WTC11 (cell line): ENCODE measurements around the gene B4GALT2. TPM values are rescaled to one million over a fixed set of nuclear protein-coding genes. Genes with fewer than 3 reads are reported as not detected.

Experiments used
- ATAC-seq: fragments of 200-7000 bp; cut with Tn5 transposase; 2 replicates; pipeline ENCODE4 v1.10.0; 2021; ENCODE audit warnings: mild to moderate bottlenecking, moderate library complexity
- CTCF ChIA-PET: fragments of 300-600 bp; sonication (Branson Sonifier 250); formaldehyde crosslinking; loops from one replicate; lab custom pipeline; 2021; ENCODE audit warnings: antibody characterized with exemption; lab: Charles Lee
- POLR2A ChIA-PET: fragments of 350-600 bp; sonication (Branson Sonifier 250); formaldehyde crosslinking; loops from one replicate; lab custom pipeline; 2021; ENCODE audit warnings: antibody characterized with exemption; lab: Charles Lee
- DNase-seq: peaks from one replicate; pipeline ENCODE4 v3.0.0; 2021; ENCODE audit warnings: low spot score
- H3K27ac Mint-ChIP-seq: 2 replicates; pipeline ENCODE4 v1.8.0; 2021; ENCODE audit warnings: mixed read lengths
- H3K27me3 Mint-ChIP-seq: 2 replicates; pipeline ENCODE4 v1.8.0; 2021; ENCODE audit warnings: low read depth, mild to moderate bottlenecking, moderate library complexity, mixed read lengths
- H3K36me3 Mint-ChIP-seq: 2 replicates; pipeline ENCODE4 v1.8.0; 2021; ENCODE audit warnings: mixed read lengths
- H3K4me1 Mint-ChIP-seq: 2 replicates; pipeline ENCODE4 v1.8.0; 2022; ENCODE audit warnings: mixed read lengths
- H3K4me3 Mint-ChIP-seq: 2 replicates; pipeline ENCODE4 v1.8.0; 2021; ENCODE audit warnings: mild to moderate bottlenecking, moderate library complexity, mixed read lengths
- H3K9me3 Mint-ChIP-seq: 2 replicates; pipeline ENCODE4 v1.8.0; 2021; ENCODE audit warnings: mixed read lengths
- CBFB ChIP-seq: sonication (generic); formaldehyde crosslinking; IDR thresholded peaks from 2 replicates; pipeline ENCODE4 v1.8.1; 2022; ENCODE audit warnings: mild to moderate bottlenecking, low read depth, missing genetic modification reagents
- ESRRA ChIP-seq: sonication (generic); formaldehyde crosslinking; IDR thresholded peaks from 2 replicates; pipeline ENCODE4 v1.8.1; 2022; ENCODE audit warnings: mild to moderate bottlenecking, missing genetic modification reagents, borderline replicate concordance
- ETV6 ChIP-seq: sonication (generic); formaldehyde crosslinking; IDR thresholded peaks from 2 replicates; pipeline ENCODE4 v1.8.1; 2022; ENCODE audit warnings: mild to moderate bottlenecking, missing genetic modification reagents
- GRHL2 ChIP-seq: fragments of 250-450 bp; sonication (Bioruptor Pico); IDR thresholded peaks from 2 replicates; pipeline ENCODE4 v1.8.0; 2022; ENCODE audit warnings: mild to moderate bottlenecking, moderate library complexity; ENCODE audit not compliant: insufficient replicate concordance, severe bottlenecking
- IRF2 ChIP-seq: sonication (generic); formaldehyde crosslinking; IDR thresholded peaks from 2 replicates; pipeline ENCODE4 v1.8.0; 2022; ENCODE audit warnings: low read depth, missing genetic modification reagents, borderline replicate concordance
- MXD4 ChIP-seq: fragments of 250-450 bp; sonication (Bioruptor Pico); IDR thresholded peaks from 2 replicates; pipeline ENCODE4 v1.8.0; 2021; ENCODE audit warnings: mild to moderate bottlenecking, moderate library complexity, borderline replicate concordance
- NR2C2 ChIP-seq: sonication (generic); formaldehyde crosslinking; IDR thresholded peaks from 2 replicates; pipeline ENCODE4 v1.8.0; 2022; ENCODE audit warnings: mild to moderate bottlenecking, missing genetic modification reagents
- TP53 ChIP-seq: sonication (generic); formaldehyde crosslinking; IDR thresholded peaks from 2 replicates; pipeline ENCODE4 v1.8.1; 2023; ENCODE audit warnings: mild to moderate bottlenecking, missing genetic modification reagents
- ZBTB21 ChIP-seq: sonication (generic); formaldehyde crosslinking; IDR thresholded peaks from 2 replicates; pipeline ENCODE4 v1.8.1; 2023; ENCODE audit warnings: mild to moderate bottlenecking, missing genetic modification reagents, borderline replicate concordance
- total RNA-seq: library from RNA; stranded (reverse); gene quantifications from 3 replicates; pipeline ENCODE4 v1.2.3, GENCODE V29; 2021
- TF ChIP-seq, protein P1 (sequence below): fragments of 250-450 bp; sonication (Bioruptor Pico); conservative IDR thresholded peaks from 2 replicates; pipeline ENCODE4 v1.9.0; 2021; ENCODE audit warnings: mild to moderate bottlenecking
- TF ChIP-seq, protein P2 (sequence below): sonication (generic); formaldehyde crosslinking; IDR thresholded peaks from 2 replicates; pipeline ENCODE4 v1.8.0; 2023; ENCODE audit warnings: mild to moderate bottlenecking, missing genetic modification reagents
- TF ChIP-seq, protein P3 (sequence below): sonication (generic); formaldehyde crosslinking; IDR thresholded peaks from 2 replicates; pipeline ENCODE4 v1.8.1; 2023; ENCODE audit warnings: mild to moderate bottlenecking, missing genetic modification reagents, moderate library complexity
- TF ChIP-seq, protein P4 (sequence below): fragments of 250-450 bp; sonication (Bioruptor Pico); IDR thresholded peaks from 2 replicates; pipeline ENCODE4 v1.9.0; 2021; ENCODE audit warnings: mild to moderate bottlenecking
- TF ChIP-seq, protein P5 (sequence below): sonication (generic); formaldehyde crosslinking; IDR thresholded peaks from 2 replicates; pipeline ENCODE4 v1.8.1; 2022; ENCODE audit warnings: low read depth, mild to moderate bottlenecking, moderate library complexity, missing genetic modification reagents, borderline replicate concordance
- TF ChIP-seq, protein P6 (sequence below): sonication (generic); formaldehyde crosslinking; IDR thresholded peaks from 2 replicates; pipeline ENCODE4 v1.8.0; 2022; ENCODE audit warnings: missing genetic modification reagents
- TF ChIP-seq, protein P7 (sequence below): fragments of 200-600 bp; IDR thresholded peaks from 2 replicates; pipeline ENCODE4 v1.8.0; 2022; ENCODE audit warnings: antibody characterized with exemption

Gene B4GALT2
- total RNA-seq, 1 experiment from 2014 or later: 66.7 TPM

DNA sequence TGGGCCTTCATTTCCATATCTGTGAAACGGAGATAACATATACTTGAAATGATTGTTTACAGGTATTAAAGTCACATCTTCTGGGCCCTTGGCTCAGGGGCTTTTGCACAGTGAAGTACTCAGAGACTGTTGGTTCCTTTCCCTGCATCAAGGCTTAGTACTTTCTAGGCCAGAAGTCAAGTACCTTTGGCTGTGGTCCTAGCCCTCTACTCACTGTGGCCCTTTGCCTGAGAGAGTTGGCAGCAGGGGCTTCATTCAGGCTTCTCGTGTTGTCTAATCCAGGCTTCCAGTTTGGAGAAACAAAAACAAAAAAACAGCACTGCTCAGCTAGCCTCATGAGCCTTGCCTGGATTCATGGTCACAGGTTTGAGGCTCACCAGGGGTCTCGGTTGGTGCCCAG, 17.3 kb upstream of the B4GALT2 start:
- ChIA-PET CTCF (no interaction called here), POLR2A (no interaction called here)
- Mint-ChIP-seq H3K9me3 (no peaks in the 10 kb centered on the region), H3K27ac (no peak overlapping the region), H3K4me1 (no peaks in the 10 kb centered on the region), H3K36me3 (peaks cover 8% of the 10 kb centered on the region; the same call in 1 of the 2 replicates), H3K4me3 (no peak overlapping the region), H3K27me3 (no peaks in the 10 kb centered on the region)
- DNase-seq (no peak), ATAC-seq (no peak)
- TF ChIP-seq CBFB (CRISPR knock-in tag) (no peak), ETV6 (CRISPR knock-in tag) (no peak)
- TF ChIP-seq, protein P1, sequence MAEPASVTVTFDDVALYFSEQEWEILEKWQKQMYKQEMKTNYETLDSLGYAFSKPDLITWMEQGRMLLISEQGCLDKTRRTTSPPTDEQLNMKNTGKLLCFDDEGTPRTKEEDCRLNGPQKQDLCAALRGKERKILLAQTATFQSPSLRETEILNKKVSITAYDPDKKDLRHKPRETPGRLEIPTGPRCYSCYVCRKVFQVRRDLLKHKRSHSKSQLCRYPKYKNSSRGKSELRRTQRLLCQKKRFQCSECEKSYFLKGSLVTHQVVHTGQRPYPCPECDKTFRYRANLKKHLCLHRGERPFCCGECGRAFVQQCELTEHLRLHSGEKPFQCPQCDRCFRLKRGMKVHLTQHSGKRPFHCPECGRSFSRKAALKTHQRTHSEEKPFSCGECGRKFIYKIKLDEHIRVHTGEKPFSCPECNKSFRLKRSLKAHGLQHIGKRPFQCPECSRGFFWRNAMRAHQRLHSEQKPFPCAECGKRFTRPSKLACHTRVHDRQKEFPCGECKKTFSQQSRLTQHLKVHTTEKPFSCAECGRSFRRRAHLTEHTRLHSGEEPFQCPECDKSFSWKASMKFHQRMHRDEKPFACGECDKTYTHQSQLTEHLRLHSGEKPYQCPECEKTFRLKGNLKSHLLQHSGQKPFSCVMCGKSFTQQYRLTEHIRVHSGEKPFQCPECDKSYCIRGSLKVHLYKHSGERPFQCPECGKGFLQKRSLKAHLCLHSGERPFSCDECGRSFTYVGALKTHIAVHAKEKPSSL (CRISPR knock-in tag): no peak
- TF ChIP-seq, protein P2, sequence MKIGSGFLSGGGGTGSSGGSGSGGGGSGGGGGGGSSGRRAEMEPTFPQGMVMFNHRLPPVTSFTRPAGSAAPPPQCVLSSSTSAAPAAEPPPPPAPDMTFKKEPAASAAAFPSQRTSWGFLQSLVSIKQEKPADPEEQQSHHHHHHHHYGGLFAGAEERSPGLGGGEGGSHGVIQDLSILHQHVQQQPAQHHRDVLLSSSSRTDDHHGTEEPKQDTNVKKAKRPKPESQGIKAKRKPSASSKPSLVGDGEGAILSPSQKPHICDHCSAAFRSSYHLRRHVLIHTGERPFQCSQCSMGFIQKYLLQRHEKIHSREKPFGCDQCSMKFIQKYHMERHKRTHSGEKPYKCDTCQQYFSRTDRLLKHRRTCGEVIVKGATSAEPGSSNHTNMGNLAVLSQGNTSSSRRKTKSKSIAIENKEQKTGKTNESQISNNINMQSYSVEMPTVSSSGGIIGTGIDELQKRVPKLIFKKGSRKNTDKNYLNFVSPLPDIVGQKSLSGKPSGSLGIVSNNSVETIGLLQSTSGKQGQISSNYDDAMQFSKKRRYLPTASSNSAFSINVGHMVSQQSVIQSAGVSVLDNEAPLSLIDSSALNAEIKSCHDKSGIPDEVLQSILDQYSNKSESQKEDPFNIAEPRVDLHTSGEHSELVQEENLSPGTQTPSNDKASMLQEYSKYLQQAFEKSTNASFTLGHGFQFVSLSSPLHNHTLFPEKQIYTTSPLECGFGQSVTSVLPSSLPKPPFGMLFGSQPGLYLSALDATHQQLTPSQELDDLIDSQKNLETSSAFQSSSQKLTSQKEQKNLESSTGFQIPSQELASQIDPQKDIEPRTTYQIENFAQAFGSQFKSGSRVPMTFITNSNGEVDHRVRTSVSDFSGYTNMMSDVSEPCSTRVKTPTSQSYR: no peak

DNA sequence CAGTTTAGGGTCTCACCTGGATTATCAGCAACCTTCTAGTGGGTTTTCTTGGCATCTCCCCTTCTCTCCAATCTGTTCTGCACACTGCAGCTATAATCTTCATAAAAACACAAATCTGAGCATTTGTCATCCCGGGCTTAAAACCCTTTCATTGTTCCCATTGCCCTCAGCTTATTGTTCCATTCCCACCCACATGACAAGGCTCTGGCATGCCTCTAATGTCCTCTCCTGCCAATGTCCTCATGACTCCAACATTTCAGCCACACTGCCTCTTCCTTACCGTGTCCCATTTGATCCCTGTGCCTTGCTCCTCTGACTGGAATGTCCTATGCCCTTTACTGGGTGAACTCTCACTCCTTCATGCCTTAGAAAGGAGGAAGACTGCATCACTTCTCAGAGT, 16.7 kb upstream of the B4GALT2 start:
- Mint-ChIP-seq H3K27me3 (no peaks in the 10 kb centered on the region), H3K4me1 (no peaks in the 10 kb centered on the region), H3K9me3 (no peaks in the 10 kb centered on the region), H3K4me3 (no peak overlapping the region), H3K36me3 (peaks cover 3% of the 10 kb centered on the region; the same call in 1 of the 2 replicates), H3K27ac (no peak overlapping the region)
- TF ChIP-seq ESRRA (CRISPR knock-in tag) (no peak), IRF2 (CRISPR knock-in tag) (no peak), MXD4 (CRISPR knock-in tag) (no peak), CBFB (CRISPR knock-in tag) (no peak), ZBTB21 (CRISPR knock-in tag) (no peak), TP53 (CRISPR knock-in tag) (no peak), GRHL2 (CRISPR knock-in tag) (no peak), NR2C2 (CRISPR knock-in tag) (no peak)
- TF ChIP-seq, protein P3, sequence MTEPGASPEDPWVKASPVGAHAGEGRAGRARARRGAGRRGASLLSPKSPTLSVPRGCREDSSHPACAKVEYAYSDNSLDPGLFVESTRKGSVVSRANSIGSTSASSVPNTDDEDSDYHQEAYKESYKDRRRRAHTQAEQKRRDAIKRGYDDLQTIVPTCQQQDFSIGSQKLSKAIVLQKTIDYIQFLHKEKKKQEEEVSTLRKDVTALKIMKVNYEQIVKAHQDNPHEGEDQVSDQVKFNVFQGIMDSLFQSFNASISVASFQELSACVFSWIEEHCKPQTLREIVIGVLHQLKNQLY: no peak
- TF ChIP-seq, protein P4, sequence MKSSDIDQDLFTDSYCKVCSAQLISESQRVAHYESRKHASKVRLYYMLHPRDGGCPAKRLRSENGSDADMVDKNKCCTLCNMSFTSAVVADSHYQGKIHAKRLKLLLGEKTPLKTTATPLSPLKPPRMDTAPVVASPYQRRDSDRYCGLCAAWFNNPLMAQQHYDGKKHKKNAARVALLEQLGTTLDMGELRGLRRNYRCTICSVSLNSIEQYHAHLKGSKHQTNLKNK (CRISPR knock-in tag): no peak
- TF ChIP-seq, protein P5, sequence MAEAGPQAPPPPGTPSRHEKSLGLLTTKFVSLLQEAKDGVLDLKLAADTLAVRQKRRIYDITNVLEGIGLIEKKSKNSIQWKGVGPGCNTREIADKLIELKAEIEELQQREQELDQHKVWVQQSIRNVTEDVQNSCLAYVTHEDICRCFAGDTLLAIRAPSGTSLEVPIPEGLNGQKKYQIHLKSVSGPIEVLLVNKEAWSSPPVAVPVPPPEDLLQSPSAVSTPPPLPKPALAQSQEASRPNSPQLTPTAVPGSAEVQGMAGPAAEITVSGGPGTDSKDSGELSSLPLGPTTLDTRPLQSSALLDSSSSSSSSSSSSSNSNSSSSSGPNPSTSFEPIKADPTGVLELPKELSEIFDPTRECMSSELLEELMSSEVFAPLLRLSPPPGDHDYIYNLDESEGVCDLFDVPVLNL: no peak
- TF ChIP-seq, protein P6, sequence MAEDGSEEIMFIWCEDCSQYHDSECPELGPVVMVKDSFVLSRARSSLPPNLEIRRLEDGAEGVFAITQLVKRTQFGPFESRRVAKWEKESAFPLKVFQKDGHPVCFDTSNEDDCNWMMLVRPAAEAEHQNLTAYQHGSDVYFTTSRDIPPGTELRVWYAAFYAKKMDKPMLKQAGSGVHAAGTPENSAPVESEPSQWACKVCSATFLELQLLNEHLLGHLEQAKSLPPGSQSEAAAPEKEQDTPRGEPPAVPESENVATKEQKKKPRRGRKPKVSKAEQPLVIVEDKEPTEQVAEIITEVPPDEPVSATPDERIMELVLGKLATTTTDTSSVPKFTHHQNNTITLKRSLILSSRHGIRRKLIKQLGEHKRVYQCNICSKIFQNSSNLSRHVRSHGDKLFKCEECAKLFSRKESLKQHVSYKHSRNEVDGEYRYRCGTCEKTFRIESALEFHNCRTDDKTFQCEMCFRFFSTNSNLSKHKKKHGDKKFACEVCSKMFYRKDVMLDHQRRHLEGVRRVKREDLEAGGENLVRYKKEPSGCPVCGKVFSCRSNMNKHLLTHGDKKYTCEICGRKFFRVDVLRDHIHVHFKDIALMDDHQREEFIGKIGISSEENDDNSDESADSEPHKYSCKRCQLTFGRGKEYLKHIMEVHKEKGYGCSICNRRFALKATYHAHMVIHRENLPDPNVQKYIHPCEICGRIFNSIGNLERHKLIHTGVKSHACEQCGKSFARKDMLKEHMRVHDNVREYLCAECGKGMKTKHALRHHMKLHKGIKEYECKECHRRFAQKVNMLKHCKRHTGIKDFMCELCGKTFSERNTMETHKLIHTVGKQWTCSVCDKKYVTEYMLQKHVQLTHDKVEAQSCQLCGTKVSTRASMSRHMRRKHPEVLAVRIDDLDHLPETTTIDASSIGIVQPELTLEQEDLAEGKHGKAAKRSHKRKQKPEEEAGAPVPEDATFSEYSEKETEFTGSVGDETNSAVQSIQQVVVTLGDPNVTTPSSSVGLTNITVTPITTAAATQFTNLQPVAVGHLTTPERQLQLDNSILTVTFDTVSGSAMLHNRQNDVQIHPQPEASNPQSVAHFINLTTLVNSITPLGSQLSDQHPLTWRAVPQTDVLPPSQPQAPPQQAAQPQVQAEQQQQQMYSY: no peak
- TF ChIP-seq, protein P7, sequence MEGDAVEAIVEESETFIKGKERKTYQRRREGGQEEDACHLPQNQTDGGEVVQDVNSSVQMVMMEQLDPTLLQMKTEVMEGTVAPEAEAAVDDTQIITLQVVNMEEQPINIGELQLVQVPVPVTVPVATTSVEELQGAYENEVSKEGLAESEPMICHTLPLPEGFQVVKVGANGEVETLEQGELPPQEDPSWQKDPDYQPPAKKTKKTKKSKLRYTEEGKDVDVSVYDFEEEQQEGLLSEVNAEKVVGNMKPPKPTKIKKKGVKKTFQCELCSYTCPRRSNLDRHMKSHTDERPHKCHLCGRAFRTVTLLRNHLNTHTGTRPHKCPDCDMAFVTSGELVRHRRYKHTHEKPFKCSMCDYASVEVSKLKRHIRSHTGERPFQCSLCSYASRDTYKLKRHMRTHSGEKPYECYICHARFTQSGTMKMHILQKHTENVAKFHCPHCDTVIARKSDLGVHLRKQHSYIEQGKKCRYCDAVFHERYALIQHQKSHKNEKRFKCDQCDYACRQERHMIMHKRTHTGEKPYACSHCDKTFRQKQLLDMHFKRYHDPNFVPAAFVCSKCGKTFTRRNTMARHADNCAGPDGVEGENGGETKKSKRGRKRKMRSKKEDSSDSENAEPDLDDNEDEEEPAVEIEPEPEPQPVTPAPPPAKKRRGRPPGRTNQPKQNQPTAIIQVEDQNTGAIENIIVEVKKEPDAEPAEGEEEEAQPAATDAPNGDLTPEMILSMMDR: no peak
- ChIA-PET POLR2A (no interaction called here), CTCF (no interaction called here)
- ATAC-seq (no peak), DNase-seq (no peak)
